ENCODE data around the gene INO80E.

- no peak for TF ChIP-seq CTCF (IDR thresholded peaks at IDR 0.05; ENCODE audit: low read length)
- no peak for TF ChIP-seq EZH2phosphoT487 (IDR thresholded peaks at IDR 0.05; ENCODE audit: low read length)
- TF ChIP-seq EZH2 (optimal IDR thresholded peaks at IDR 0.05; ENCODE audit: low read depth, low read length), result no peak
Observed at GRCh38 chr16:29995324-29995910, 624 bp upstream of the INO80E start, which contains the start of gene HIRIP3.
